Measurements from ENCODE around the gene POMT1.

POMT1 gene

GRCh38 chr9:131559421-131560000 is 56.8 kb downstream of the POMT1 start:
- Mint-ChIP-seq H3K4me3 (no peak overlapping the region), H3K36me3 (ENCODE audit: low read depth) (no peaks in the 10 kb centered on the region), H3K4me1 (ENCODE audit: low read depth) (no peaks in the 10 kb centered on the region), H3K27ac (no peak overlapping the region), H3K9me3 (peaks cover 3% of the 10 kb centered on the region), H3K27me3 (ENCODE audit: low read depth) (peaks cover 24% of the 10 kb centered on the region)

GRCh38 chr9:131562032-131562959 is 59.6 kb downstream of the POMT1 start:
- Mint-ChIP-seq H3K4me3 (no peak overlapping the region), H3K36me3 (ENCODE audit: low read depth) (peaks cover 3% of the 10 kb centered on the region), H3K27me3 (ENCODE audit: low read depth) (no peaks in the 10 kb centered on the region), H3K9me3 (peaks cover 3% of the 10 kb centered on the region), H3K27ac (no peak overlapping the region), H3K4me1 (ENCODE audit: low read depth) (no peaks in the 10 kb centered on the region)

- Mint-ChIP-seq H3K27ac (no peak overlapping the region), H3K4me3 (no peak overlapping the region)
Observed at GRCh38 chr9:131565369-131565768, 62.7 kb downstream of the POMT1 start.

GRCh38 chr9:131566158-131566557 is 63.4 kb downstream of the POMT1 start:
- Mint-ChIP-seq H3K36me3 (ENCODE audit: low read depth) (peaks cover 23% of the 10 kb centered on the region), H3K9me3 (peaks cover 3% of the 10 kb centered on the region), H3K27me3 (ENCODE audit: low read depth) (no peaks in the 10 kb centered on the region), H3K4me1 (ENCODE audit: low read depth) (no peaks in the 10 kb centered on the region), H3K27ac (no peak overlapping the region), H3K4me3 (no peak overlapping the region)

More at GRCh38 chr9:131565369-131565768, 62.7 kb downstream of the POMT1 start:
- Mint-ChIP-seq H3K9me3 (peaks cover 3% of the 10 kb centered on the region), H3K36me3 (ENCODE audit: low read depth) (peaks cover 21% of the 10 kb centered on the region), H3K4me1 (ENCODE audit: low read depth) (no peaks in the 10 kb centered on the region), H3K27me3 (ENCODE audit: low read depth) (no peaks in the 10 kb centered on the region)

- no peak overlapping the region for H3K4me3 Mint-ChIP-seq
- no peaks in the 10 kb centered on the region for H3K4me1 Mint-ChIP-seq (ENCODE audit: low read depth)
- peaks cover 29% of the 10 kb centered on the region for H3K36me3 Mint-ChIP-seq (ENCODE audit: low read depth)
- no peaks in the 10 kb centered on the region for H3K9me3 Mint-ChIP-seq
- no peak overlapping the region for H3K27ac Mint-ChIP-seq
- no peaks in the 10 kb centered on the region for H3K27me3 Mint-ChIP-seq (ENCODE audit: low read depth)
Observed at GRCh38 chr9:131567910-131568309, 65.2 kb downstream of the POMT1 start.

All from T-helper 1 cell treated with Interleukin-12 subunit alpha and Interleukin-12 subunit beta and Interleukin-4 antibody, amounts not matched to agents 30 μg/mL and 1 μg/mL, for 36 hours (primary cell).